ES-I3 (cell line): ENCODE data around the gene SOBP.
A peak's percentile ranks its signal among the peaks of the same experiment; 100 is the strongest.

ENCODE experiments used
- H3K36me3 ChIP-seq: 2 replicates; pipeline ENCODE4 v1.6.1; 2013; ENCODE audit warnings: mild to moderate bottlenecking, low read length, control low read depth, moderate library complexity; ENCODE audit not compliant: insufficient read depth
- H3K4me1 ChIP-seq: 2 replicates; pipeline ENCODE4 v1.6.1; 2013; ENCODE audit warnings: mild to moderate bottlenecking, control low read depth, low read length; ENCODE audit not compliant: insufficient read depth
- H3K9ac ChIP-seq: 2 replicates; pipeline ENCODE4 v1.6.1; 2013; ENCODE audit warnings: low read depth, mild to moderate bottlenecking, low read length, moderate library complexity
- H3K9me3 ChIP-seq: 2 replicates; pipeline ENCODE4 v1.6.1; 2013; ENCODE audit warnings: mild to moderate bottlenecking, low read length, moderate library complexity; ENCODE audit not compliant: control insufficient read depth, insufficient read depth

SOBP gene

DNA sequence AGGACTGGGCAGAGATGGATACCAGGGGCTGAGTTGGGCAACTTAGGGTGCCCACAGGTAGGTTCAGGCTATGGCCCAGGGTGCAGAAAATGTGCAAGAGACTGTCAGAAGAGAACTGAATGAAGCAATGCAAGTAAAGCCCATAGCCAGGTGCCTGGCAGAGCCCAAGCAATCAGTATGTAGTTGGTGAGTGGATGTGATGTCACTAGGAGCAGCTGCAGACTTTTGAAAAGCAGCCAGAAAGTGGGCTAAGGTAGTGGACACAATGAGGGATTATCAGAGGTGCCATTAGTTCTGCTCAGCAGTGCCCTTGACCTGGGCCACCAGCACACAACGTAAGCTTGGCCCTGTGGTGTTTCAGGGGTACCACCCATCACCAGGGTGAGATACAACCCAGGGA lies 135.3 kb downstream of the SOBP start:
- peaks cover 22% of the 10 kb centered on the region; the same call in 1 of the 2 replicates for H3K4me1 ChIP-seq
- no peaks in the 10 kb centered on the region for H3K36me3 ChIP-seq
- no peak overlapping the region for H3K9ac ChIP-seq

DNA sequence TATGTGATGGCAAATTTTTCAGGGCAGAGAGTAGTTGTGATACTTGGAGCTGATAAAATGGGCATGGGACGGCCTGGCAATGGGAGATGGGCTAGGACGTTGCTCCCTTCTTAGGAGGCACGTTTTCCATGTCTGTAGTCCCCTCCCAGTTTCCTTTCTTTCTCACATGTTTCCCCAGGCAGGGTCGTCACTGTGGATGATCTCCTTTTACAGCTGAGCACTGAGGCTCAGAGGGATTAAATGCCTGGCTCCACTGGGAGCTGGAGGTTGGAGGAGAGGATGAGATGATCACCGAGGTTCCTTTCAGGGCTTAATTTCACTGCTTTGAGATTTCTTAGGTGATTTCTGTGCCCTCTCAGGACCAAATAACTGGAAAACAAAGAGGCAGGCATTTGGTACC lies 136.7 kb downstream of the SOBP start:
- peaks cover 9% of the 10 kb centered on the region; the same call in 1 of the 2 replicates for H3K4me1 ChIP-seq

More for the DNA sequence above, 135.3 kb downstream of the SOBP start:
- no peaks in the 10 kb centered on the region for H3K9me3 ChIP-seq

DNA sequence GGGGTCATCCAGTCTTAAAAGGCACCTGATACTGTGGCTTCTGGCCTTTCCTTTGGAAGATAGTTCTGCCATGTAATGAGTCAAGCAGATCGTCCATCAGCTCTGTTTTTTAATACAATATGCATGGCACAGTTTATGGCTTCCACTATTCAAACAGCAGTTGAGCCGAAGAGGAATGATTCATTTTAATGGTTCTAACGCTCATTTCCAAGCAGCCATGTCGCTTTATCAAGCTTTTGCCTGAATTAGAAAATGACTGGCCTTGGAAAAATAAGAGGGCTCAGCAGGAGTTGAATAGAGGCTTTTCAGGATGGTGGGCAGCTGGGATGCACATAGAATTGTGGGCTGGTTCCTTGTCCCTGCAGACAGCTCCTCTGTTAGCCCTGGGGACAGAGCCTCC lies 138.1 kb downstream of the SOBP start:
- Histone ChIP-seq H3K36me3 (no peaks in the 10 kb centered on the region), H3K9me3 (no peaks in the 10 kb centered on the region), H3K9ac (no peak overlapping the region), H3K4me1 (peaks cover 9% of the 10 kb centered on the region; the same call in 1 of the 2 replicates)

More for the DNA sequence above, 136.7 kb downstream of the SOBP start:
- Histone ChIP-seq H3K9ac (no peak overlapping the region), H3K36me3 (no peaks in the 10 kb centered on the region), H3K9me3 (no peaks in the 10 kb centered on the region)

DNA sequence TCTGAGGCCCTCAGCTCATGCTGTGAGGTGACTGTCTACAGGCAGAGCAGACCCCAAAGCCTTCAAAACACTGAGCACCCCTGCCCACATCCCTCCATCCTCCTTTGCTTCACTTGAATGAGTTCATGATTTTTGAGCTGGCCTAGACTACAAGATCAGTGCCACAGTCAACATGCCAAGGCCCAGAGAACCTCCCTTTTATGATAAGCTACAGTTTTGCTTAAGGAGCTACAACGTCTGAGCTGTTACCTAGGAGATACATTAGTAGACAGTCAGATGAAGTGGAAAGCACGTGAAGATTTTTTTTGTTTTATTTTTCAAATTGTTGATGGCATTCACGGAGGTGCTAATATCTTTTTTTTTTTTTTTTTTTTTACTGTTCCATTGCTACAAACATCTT lies 139.0 kb downstream of the SOBP start:
- peaks cover 9% of the 10 kb centered on the region; the same call in 1 of the 2 replicates for H3K4me1 ChIP-seq

DNA sequence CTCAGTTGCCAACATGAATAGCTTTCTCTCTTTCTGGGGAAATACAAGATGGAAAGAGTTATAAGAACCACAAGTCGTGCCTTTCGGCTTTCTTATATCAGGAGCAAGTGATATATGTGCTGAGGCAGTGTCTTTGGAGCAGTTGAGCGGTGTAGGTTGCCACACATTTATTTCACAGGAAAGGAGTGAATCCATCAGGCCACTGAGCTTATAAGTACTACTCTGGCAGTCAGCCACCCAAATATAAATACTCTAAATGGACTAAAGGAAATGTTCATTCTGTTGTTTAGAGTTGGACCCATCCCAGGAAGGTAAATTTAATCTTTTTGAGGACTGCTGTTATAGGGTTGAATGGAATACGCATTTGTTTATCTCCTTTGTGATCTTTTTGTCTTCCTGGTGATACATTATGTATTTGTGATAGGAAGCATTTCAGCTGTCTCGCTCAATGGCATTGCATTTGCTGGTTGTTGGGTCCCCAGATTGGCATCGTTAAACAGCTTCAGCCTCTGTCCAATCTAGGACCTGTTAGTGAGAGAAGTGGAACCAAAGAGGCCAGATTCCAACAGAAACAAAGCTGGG lies 139.7 kb downstream of the SOBP start:
- peaks cover 9% of the 10 kb centered on the region; the same call in 1 of the 2 replicates for H3K4me1 ChIP-seq
- H3K9ac ChIP-seq = no peak overlapping the region
- H3K36me3 ChIP-seq = no peaks in the 10 kb centered on the region
- H3K9me3 ChIP-seq = no peaks in the 10 kb centered on the region

More for the DNA sequence above, 139.0 kb downstream of the SOBP start:
- H3K36me3 ChIP-seq = no peaks in the 10 kb centered on the region
- H3K9me3 ChIP-seq = no peaks in the 10 kb centered on the region
- H3K9ac ChIP-seq = no peak overlapping the region

DNA sequence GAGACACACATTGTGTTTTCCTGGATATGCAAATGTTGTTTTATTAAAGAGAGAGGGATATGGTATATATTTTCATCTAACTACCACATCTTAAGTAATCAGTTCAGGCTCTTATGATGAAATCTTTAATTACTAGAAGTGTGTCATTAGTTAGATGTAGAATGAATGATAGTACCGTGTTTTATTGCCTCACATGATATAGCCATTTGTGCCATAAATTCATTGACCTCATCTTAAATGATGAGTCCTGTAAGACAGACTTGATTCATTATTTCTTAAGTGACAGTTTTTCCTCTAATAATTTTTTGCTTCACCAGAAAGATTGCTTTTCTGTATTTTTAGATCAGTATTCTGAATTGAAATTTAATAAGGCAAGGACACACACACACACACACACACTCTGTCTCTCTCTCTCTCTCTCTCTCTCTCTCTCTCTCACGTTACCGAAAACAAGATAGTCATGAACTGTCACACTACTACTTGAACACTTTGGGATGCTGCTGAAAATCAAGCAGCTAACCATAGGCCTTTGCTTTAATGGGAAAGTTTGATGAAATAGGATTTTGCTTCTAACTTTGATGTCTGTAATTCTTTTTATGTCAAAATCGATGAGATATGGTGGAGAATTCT lies 140.5 kb downstream of the SOBP start:
- Histone ChIP-seq H3K4me1 (peaks cover 9% of the 10 kb centered on the region; the same call in 1 of the 2 replicates), H3K9ac (no peak overlapping the region)

DNA sequence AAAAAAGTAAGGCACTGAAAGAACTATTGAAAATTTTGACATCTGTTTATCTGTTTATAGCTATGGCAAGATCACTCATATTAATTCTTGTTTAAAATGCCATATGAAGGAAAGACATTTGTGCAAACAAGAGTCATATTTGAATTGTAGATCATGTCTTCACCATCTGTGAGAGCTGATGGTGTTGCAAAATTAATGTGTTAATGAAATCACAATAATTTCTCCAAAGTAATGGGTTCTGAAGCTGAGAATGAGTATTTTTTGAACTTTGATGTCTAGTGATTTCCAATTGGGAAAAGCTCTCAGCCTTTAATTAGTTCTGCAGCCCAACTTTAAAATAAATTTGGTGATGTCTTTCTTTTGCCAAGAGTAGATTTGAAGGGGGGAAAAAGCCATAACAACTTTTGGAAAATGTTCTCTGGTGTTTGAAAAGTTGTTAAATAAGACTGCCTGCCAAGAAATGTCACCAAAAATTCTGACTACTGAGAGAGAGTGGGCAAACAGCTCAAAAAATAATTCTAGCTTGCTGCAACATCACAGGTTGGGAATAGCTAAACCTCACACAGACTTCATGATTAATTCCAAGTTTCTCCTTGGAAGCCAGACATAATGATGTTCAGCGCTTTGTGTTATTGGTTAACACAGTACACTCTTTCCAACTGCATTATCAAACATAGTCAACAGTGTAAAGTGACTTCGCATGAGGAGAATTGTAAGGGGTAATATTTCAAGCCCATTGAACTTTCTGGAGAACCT lies 142.6 kb downstream of the SOBP start:
- H3K36me3 ChIP-seq = no peaks in the 10 kb centered on the region

More for the DNA sequence above, 140.5 kb downstream of the SOBP start:
- H3K36me3 ChIP-seq = no peaks in the 10 kb centered on the region
- no peaks in the 10 kb centered on the region for H3K9me3 ChIP-seq

DNA sequence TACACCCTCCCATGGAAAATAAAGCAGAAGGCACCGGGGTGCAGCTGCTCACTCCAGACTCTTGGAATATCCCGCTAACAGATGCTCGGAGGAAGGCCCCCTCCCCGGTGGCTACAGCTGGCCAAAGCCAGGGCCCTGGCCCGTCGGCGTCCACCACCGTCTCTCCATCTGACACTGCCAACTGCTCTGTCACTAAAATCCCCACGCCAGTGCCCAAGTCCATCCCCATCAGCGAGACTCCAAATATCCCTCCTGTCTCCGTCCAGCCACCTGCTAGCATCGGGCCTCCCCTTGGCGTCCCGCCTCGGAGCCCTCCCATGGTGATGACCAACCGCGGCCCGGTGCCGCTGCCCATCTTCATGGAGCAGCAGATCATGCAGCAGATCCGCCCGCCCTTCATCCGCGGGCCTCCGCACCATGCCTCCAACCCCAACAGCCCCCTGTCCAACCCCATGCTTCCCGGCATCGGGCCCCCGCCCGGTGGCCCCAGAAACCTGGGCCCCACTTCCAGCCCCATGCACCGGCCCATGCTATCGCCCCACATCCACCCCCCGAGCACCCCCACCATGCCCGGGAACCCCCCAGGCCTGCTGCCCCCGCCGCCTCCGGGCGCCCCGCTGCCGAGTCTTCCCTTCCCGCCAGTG lies 143.9 kb downstream of the SOBP start:
- Histone ChIP-seq H3K4me1 (peaks cover 3% of the 10 kb centered on the region; the same call in 1 of the 2 replicates), H3K9me3 (no peaks in the 10 kb centered on the region), H3K9ac (peak overlapping the region; percentile 56; the same call in 1 of the 2 replicates), H3K36me3 (no peaks in the 10 kb centered on the region)

More for the DNA sequence above, 142.6 kb downstream of the SOBP start:
- peaks cover 9% of the 10 kb centered on the region; the same call in 1 of the 2 replicates for H3K4me1 ChIP-seq
- H3K9me3 ChIP-seq = no peaks in the 10 kb centered on the region
- no peak overlapping the region for H3K9ac ChIP-seq

DNA sequence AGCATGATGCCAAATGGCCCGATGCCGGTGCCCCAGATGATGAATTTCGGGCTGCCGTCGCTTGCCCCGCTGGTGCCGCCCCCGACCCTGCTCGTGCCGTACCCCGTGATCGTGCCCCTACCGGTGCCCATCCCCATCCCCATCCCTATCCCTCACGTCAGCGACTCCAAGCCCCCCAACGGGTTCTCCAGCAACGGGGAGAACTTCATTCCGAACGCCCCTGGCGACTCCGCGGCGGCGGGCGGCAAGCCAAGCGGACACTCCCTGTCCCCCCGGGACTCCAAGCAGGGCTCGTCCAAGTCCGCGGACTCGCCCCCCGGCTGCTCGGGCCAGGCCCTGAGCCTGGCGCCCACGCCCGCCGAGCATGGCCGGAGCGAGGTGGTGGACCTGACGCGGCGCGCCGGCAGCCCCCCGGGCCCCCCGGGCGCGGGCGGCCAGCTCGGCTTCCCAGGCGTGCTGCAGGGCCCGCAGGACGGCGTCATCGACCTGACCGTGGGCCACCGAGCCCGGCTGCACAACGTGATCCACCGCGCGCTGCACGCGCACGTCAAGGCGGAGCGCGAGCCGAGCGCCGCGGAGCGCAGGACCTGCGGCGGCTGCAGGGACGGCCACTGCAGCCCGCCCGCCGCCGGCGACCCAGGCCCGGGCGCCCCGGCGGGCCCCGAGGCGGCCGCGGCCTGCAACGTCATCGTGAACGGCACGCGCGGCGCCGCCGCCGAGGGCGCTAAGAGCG lies 144.6 kb downstream of the SOBP start:
- Histone ChIP-seq H3K9ac (peak overlapping the region; percentile 56), H3K4me1 (peaks cover under 1% of the 10 kb centered on the region; the same call in 1 of the 2 replicates), H3K9me3 (no peaks in the 10 kb centered on the region), H3K36me3 (no peaks in the 10 kb centered on the region)

DNA sequence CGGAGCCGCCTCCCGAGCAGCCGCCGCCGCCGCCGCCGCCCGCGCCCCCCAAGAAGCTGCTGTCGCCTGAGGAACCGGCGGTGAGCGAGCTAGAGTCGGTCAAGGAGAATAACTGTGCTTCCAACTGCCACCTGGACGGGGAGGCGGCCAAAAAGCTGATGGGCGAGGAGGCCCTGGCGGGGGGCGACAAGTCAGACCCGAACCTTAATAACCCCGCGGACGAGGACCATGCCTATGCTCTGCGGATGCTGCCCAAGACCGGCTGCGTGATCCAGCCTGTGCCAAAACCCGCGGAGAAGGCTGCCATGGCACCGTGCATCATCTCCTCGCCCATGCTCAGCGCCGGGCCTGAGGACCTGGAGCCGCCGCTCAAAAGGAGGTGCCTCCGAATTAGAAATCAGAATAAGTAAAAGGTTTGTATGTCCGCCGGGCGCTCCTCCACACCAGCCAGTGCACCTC lies 145.2 kb downstream of the SOBP start:
- Histone ChIP-seq H3K36me3 (no peaks in the 10 kb centered on the region), H3K9me3 (no peaks in the 10 kb centered on the region), H3K9ac (peak overlapping the region; percentile 33; the same call in 1 of the 2 replicates), H3K4me1 (no peaks in the 10 kb centered on the region)

DNA sequence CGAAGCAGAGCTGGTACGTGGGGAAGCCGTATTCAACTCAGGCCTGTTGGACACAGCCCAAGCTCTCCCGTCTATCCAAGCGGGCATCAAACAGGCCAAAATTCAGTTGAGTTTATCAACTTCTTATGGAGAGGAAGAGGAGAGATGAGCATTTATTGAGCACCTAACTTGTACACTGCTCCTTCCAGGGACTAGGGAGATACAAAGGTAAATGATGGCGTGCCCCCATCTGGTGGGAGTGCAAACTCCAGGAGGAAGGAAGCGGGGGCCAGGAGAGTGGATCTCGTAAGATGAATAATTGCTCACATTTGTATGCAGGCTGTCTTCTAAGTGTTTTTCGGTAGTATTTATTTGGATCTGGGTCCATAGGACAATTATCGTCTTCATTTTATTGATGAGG lies 146.6 kb downstream of the SOBP start:
- H3K4me1 ChIP-seq = no peaks in the 10 kb centered on the region
- no peaks in the 10 kb centered on the region for H3K9me3 ChIP-seq
- H3K36me3 ChIP-seq = no peaks in the 10 kb centered on the region
- no peak overlapping the region for H3K9ac ChIP-seq

DNA sequence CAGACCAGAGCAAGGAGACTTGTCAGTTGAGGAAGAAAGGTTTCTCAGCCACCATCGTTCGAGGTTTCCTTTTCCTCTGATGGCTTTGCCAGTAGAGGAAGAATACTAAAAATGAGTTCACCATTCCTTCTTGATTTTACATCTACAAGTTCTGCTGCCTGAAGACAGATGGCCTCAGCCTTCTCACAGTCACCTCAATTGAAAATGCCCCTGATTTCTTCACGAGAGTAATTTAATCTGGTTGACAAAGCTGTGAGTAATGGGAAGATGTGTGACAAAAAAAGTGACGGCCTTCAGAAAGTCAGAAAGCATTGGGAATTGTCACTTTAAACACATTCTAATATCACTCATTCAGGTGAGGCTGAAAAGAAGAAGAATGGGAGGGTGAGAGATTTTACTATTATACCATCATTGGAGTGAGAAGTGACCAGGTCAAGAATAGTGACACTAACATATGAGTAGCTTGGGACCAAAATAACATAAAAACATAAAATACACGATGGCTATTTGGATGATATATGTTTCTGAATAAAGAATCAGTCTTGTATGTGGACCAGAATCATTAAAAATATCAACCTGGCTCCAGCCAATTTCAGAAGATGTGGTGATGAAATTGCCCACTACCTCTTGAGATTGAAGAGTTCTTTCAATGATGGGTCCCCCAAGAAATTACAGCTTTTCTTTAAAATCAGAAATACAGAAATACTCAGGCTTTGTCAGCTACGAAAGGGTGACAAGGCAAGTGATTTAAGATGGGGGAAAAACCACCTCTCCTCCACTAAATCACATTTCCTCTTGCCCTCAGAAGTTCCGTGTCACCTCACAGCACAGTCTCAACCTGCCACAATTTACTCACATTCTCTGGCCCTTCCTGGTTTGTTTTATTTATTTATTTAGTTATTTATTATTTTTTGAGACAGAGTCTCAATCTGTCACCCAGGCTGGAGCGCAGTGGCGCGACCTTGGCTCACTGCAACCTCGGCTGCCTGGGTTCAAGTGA lies 147.7 kb downstream of the SOBP start:
- Histone ChIP-seq H3K4me1 (no peaks in the 10 kb centered on the region), H3K36me3 (no peaks in the 10 kb centered on the region), H3K9me3 (no peaks in the 10 kb centered on the region), H3K9ac (no peak overlapping the region)

DNA sequence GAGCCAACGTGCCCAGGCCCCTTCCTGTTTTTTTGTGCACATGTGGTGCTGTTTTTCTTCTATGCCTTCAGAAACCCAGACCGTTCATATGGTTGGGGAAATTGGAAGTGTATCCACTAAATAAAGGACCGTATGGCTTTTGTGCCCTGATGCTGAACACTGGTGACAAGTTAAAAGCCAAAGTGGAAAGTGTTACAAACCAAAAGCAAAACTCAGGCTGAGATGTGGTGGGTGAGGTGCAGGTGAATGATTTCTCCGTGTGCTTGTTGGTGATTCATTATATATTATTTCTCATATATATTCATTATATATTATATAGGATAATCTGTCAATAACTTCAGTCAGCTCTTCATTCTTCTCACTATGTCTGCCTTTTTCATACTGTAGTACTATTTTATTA lies 148.6 kb downstream of the SOBP start:
- Histone ChIP-seq H3K36me3 (no peaks in the 10 kb centered on the region), H3K4me1 (no peaks in the 10 kb centered on the region), H3K9ac (no peak overlapping the region), H3K9me3 (no peaks in the 10 kb centered on the region)
